Heart left ventricle (tissue), 13 donors: ENCODE measurements around the gene PTGR3.

Experiments used
- POLR2A ChIP-seq, 2 donors: fragments of 450-650 bp; IDR thresholded peaks; one replicate each; pipeline ENCODE4 v1.6.1; 2017; ENCODE audit warnings: antibody characterized with exemption in 2 of 2, mild to moderate bottlenecking in 2 of 2, moderate library complexity in 2 of 2
- TF ChIP-seq, protein P1 (sequence below), 12 donors: fragments of 200-600 bp; sonication (generic) in 4 of 12; IDR thresholded peaks; one replicate each; pipeline versions ENCODE4 v1.5.0 to v1.8.0; 2018 to 2022; ENCODE audit warnings: antibody characterized with exemption in 12 of 12, mild to moderate bottlenecking in 5 of 12
- donor health status: ischemic (EF 13 %, LVEDD 7.1; RV severe dilation, severe dysfunction).
- donor health status: DM: no; HTN: yes; CAD: no.
- donor health status: DM: no; HTN: no; CAD: no.
- donor health status: ischemic (EF 25% LVEDD 6.9; RV normal size, moderate dysfunction).
- donor health status: ischemic (EF 25% LVEDD 5.7; RV mildly dilated, moderate dysfunction).
- donor health status: ischemic (EF 35%, LVEDD 5.7; RV mildly dilated, moderate dysfunction).
- donor health status: nonischemic (EF 11% LVEDD 7.7; RV severe dilation, severe dysfunction).
- donor health status: DM: yes; HTN: yes; CAD: no.
- donor health status: PGD.
- donor health status: ischemic (EF 29% LVEDD 5.4; RV normal size, mild dysfunction).
- donor health status: nonischemic (EF 23%, LVEDD 6.1; RV moderate dilation, normal function).

DNA sequence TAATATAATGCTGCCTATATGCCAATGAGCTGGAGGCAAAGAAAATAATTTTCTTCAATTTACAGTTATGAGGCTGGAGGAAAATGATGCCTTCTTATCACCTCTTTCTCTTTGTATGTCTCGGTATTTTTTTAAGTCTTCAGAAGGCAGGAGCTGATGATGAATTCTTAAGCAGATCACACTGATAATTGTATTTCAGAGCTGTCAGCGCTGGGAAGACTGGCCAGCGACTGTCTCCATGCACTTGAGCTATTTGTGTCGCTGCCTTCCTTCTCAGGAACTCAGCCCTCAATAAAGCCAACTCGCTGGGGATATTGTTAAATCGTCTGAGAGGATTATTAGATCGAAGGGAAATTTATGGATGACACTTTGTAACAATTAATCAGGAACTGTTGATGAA, 40.3 kb downstream of the PTGR3 start:
- TF ChIP-seq, protein P1, sequence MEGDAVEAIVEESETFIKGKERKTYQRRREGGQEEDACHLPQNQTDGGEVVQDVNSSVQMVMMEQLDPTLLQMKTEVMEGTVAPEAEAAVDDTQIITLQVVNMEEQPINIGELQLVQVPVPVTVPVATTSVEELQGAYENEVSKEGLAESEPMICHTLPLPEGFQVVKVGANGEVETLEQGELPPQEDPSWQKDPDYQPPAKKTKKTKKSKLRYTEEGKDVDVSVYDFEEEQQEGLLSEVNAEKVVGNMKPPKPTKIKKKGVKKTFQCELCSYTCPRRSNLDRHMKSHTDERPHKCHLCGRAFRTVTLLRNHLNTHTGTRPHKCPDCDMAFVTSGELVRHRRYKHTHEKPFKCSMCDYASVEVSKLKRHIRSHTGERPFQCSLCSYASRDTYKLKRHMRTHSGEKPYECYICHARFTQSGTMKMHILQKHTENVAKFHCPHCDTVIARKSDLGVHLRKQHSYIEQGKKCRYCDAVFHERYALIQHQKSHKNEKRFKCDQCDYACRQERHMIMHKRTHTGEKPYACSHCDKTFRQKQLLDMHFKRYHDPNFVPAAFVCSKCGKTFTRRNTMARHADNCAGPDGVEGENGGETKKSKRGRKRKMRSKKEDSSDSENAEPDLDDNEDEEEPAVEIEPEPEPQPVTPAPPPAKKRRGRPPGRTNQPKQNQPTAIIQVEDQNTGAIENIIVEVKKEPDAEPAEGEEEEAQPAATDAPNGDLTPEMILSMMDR (IDR thresholded peaks at IDR 0.05): no peak
- TF ChIP-seq POLR2A (IDR thresholded peaks at IDR 0.05): no peak
